GM18907 (cell line): ENCODE results near the gene ADGRE3.

Source experiments
- ATAC-seq: cut with Tn5 transposase; IDR thresholded peaks from one replicate; pipeline ENCODE4 v1.9.1; 2021; ENCODE audit warnings: mild to moderate bottlenecking, moderate library complexity; ENCODE audit not compliant: unreplicated experiment

The ADGRE3 gene, protein sequence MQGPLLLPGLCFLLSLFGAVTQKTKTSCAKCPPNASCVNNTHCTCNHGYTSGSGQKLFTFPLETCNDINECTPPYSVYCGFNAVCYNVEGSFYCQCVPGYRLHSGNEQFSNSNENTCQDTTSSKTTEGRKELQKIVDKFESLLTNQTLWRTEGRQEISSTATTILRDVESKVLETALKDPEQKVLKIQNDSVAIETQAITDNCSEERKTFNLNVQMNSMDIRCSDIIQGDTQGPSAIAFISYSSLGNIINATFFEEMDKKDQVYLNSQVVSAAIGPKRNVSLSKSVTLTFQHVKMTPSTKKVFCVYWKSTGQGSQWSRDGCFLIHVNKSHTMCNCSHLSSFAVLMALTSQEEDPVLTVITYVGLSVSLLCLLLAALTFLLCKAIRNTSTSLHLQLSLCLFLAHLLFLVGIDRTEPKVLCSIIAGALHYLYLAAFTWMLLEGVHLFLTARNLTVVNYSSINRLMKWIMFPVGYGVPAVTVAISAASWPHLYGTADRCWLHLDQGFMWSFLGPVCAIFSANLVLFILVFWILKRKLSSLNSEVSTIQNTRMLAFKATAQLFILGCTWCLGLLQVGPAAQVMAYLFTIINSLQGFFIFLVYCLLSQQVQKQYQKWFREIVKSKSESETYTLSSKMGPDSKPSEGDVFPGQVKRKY

DNA sequence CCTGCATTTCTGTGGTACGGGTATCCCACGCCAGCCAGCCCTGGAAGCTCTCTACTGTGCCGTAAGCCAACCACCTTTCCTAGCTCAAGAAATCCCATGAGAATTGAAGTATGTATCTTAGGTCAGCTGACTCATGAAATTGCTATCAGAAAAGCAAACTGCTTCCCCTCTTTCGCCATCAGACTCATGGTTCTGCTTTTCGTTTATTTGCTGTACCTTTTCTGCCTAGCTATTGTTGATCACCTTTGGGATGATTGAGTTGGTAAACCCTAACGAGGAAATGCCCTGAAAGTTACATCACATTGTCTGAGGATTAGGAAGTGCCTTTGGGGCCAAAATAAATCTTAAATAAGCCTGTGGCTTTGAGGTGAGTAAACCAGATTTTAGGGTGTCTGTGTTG, at the start of gene ADGRE3:
ADGRE3 (minus strand) TSS at position 81 of the 400 bp plus-strand sequence; CDS start at position 7, 74 bp downstream.
- ATAC-seq = no peak

DNA sequence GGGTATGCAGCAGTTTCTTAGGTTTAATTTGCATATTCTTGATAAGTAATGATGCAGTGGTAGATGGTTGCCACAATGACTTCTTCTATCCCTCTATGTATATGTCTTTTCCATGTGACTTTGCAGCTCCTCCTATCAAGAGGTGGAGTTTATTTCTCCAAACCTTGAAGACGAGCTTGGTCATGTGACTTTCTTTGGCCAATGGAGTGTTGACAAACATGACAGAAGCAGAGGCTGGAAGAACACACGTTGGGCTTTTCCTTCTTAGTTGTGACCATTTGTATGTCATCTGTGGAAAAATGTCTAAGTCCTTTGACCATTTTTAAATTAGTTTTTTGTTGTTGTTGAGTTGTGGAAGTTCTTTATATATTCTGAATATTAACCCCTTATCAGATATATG, 47.5 kb upstream of the ADGRE3 start:
- no peak for ATAC-seq

DNA sequence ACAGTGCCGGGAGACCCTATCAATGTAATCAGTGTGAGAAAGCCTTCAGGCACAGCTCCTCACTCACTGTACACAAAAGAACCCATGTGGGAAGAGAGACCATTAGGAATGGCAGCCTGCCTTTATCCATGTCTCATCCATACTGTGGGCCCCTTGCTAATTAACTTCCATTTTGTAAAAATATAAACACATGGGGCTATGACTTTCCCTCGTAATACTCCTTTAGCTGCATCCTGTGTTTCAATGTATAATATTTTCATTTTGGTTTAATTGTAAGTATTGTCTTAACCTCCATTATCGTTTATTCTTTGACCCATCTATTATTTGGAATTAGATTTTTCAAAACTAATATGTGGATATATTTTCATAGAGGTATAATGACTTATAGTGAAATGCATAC, 44.5 kb upstream of the ADGRE3 start:
- no peak for ATAC-seq

DNA sequence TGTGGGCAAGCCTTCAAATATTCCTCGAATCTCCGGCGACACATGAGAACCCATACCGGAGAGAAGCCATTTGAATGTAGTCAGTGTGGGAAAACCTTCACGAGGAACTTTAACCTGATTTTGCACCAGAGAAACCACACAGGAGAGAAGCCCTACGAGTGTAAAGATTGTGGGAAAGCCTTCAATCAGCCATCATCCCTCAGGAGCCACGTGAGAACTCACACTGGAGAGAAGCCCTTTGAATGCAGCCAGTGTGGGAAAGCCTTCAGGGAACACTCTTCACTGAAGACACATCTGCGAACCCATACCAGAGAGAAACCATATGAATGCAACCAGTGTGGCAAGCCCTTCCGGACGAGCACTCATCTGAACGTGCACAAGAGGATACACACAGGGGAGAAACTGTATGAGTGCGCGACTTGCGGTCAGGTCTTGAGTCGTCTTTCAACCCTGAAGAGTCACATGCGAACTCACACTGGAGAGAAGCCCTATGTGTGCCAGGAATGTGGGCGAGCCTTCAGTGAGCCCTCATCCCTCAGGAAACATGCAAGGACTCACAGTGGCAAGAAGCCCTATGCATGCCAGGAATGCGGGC, 44.0 kb upstream of the ADGRE3 start:
- no peak for ATAC-seq

DNA sequence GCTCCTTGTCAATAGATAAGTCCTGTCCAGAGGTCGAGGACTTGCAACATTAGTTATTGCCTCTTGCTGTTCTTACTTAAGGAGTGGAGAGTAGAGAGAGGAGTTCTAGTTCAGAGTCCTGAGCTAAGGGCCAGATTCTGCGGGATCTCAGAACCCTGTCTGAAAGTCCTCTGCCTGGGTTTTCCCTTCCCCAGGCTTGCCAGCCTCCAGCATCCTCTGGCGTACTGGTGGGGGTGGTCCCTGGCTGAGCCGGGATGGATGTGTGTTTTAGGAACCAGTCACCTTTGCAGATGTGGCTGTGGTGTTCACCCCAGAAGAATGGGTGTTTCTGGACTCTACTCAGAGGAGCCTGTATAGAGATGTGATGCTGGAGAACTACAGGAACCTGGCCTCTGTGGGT, 41.2 kb upstream of the ADGRE3 start:
- ATAC-seq = no peak

DNA sequence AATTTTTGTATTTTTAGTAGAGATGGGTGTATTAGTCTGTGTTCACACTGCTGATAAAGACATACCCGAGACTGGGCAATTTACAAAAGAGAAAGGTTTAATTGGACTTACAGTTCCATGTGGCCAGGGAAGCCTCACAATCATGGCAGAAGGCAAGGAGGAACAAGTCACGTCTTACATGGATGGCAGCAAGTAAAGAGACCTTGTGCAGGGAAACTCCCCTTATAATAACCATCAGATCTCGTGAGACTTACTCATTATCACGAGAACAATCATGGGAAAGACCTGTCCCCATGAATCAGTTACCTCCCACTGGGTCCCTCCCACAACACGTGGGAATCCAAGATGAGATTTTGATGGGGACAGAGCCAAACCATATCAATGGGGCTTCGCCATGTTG, 29.8 kb upstream of the ADGRE3 start:
- no peak for ATAC-seq

DNA sequence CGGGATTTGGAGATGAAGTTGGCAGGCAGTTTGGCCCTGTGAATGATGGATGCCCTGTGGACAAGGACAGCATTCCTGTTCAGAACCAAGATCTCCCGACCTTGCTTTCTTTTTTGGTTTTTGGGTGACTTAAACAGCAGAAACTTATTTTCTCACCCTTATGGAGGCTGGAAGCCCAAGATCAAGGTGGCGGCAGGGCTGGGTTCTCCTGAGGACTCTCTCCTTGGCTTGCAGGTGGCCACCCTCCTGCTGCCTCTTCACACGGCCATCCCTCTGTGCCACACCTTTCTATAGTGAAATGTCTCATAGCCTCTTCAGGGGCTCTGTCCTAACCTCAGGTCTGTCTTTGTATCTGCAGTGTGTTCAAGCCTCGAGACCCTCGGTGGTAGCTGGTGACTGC, 29.2 kb upstream of the ADGRE3 start:
- ATAC-seq = no peak

DNA sequence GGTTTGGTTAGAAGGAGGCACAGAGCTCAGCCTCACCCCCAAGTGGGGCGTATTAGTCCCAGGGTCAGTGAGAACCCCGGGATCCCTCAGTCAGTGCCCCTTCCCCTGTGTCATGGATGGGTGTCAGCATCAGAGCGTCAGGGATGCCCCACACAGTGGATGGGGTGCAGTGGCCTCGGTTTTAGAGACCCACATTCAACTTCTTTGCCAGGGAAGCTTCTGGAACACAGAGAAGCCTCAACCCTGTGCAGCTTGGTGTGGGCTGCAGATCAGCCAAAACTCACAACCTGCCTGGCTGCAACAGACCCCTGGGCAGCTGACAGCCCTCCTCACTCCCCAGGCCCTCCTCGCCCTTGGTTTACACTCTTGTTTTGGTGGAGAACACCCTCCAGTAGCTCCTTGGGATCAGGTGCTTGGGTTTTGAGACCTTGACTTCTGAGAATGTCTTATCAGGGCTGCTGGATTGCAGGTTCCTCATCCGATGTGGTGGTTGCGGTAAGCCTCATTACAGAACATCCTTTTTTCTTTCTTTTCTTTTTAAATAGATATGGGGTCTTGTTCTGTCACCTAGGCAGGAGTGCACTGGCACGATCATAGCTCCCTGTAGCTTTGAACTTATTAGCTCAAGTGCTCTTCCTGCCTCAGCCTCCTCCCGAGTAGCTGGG, 26.2 kb upstream of the ADGRE3 start:
- no peak for ATAC-seq

DNA sequence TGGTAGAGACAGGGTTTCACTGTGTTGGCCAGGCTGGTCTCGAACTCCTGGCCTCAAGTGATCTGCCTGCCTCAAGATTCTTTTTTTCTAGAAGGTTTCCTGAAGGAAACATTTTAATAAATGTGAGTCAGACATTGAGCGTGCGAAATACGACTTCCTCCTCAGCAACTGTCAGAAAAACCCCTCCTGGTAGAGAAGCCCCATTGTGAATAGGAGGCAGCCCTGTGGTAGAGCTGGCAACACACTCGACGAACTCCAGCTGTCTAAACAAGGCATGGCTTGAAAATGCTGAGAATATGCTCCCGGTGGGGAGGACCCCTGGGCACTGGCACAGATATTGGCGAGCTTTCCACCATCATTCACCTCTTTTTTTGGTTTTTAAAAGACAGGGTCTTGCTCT, 25.0 kb upstream of the ADGRE3 start:
- no peak for ATAC-seq

DNA sequence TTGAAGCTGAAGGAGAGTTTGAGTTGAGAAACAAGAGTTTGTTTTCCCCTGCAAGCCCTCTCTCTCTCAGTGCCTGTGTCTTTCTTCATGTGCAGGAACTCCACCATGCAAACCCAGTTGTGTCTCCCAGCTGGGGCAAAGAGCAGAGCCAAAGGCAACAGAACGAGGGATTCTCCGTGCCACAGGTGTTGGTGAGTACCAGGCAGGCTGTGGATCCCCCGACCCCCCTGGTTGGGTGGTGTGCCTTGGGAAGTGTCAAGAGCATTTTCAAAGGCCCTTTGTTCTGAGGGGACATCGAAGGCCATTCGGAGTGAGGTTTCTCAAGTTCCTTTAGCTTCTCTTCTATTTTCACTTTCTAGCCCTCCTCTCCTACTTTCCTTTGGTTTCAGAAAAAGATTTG, 20.8 kb upstream of the ADGRE3 start:
- ATAC-seq = no peak

DNA sequence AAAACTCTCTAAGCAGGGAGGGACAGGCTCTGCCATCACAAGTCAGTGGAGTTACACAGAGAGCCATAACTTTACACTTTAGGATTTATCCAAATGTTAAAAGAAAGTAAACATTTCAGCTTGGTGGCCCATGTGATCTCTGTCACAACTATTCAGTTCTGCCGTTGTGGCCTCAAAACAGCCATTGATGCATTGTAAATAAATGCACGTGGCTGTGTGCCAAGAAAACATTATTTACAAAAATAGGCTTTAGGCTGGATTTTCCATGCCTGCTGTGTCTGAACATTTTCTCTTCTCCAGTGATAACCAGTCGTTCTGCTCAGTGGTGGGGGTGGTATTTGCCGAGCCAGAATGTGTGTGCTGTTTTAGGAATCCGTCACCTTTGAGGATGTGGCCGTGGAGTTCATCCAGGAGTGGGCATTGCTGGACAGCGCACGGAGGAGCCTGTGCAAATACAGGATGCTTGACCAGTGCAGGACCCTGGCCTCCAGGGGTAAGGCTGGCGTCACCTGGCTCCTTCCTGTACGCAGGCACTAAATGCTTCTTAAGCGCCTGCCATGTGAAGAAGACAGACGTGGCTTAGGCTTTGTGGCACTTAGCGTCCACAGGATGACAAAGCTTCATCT, 20.1 kb upstream of the ADGRE3 start:
- no peak for ATAC-seq

DNA sequence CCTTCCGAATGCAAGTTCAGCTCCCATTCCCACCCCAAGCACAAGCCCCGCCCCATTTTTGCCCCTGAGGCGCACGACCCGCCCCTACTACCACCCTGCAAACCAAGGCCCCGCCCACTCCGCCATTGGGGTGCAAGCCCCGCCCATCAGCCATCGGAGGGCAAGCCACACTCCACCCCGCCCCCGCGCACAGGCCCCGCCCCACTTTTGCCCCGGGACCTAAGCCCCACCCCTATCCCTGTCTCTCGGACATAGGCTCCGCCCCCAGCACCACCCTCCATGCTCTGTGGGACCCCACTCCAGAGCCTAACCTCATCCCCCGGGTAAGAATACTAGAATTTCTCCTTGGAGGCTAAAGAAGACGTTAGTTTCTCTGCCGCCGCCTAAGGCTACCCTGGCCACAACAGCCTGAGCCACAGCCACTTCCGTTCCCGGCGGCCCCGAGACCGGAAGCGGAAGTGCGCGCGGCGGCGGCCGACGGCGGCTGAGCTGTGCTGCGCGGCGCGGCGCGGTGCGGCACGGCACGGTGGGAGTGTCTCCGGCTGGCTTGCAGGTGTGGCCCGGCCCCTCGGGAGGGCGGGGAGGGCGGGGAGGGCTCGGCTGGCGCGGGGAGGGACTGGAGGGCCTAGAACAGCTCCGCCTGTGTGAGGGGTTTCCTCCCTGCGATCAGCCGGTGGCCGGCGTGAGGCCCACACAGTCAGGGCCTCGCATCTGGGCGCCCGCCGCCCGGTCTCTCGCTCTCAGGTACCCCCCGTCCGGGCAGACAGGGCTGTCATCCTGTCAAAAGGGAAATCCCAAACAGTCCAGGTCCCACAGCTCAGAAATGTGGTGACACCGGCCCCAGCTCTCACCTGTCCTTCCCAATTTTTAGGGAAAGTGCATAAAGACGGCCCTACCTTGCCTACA, 15.2 kb upstream of the ADGRE3 start, which contains the start of gene ZNF333:
ZNF333 (plus strand) TSS at position 451 of the 906 bp plus-strand sequence. CDS start 3,444 bp downstream, outside the sequence.
- peak; percentile 85 for ATAC-seq

DNA sequence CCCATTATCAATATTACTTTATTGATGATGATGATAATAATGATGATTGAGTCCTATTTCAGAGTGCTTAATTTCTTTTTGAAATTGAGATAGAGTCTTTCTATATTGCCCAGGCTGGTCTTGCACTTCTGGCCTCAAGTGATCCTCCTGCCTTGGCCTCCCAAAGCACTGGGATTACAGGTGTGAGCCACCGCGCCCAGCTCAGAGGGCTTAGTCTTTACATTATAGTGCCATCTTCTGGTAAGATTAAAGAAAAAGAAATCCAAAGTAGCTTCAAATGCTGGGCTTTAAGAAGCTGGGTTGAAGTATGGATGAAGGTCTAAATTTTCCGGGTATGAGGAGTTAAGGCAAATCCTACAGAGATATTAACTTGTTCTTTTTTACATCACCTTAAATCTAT, 11.8 kb upstream of the ADGRE3 start:
- ATAC-seq = no peak

DNA sequence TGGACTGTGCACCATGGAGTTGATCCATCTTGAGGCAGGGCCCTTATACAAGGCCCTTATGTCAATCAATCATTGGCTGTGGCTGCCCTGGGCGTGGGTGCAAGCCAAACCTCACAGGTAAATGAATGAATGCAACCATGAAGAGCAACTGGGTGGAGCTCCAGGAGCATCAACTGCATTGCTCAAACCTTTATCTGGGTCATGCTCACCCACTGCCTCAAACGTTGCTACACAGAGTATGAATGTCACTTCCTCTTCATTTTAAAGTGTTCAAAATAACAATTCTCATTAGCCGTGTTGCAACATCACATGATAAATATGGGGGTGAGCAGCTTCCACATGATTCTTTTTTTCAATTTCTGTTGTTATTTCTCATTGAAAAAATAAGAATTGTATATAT, 8.8 kb upstream of the ADGRE3 start:
- ATAC-seq = no peak

DNA sequence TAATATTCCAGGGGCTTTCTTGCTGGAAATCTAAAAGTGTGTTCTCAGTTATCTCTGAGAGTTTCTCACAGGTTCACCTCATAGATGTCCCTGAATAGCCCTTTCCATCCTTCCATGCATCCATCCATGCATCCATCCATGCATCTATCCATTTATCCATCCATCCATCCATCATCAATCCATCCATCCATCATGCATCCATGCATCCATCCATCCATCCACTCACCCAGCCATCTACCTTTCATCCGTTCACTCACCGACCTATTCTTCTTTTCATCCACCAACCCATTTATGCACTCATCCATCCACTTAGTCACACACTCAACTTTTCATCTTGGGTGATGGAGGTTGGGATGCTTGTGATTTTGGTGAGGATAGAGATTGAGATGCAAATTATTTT, 7.4 kb upstream of the ADGRE3 start:
- no peak for ATAC-seq

DNA sequence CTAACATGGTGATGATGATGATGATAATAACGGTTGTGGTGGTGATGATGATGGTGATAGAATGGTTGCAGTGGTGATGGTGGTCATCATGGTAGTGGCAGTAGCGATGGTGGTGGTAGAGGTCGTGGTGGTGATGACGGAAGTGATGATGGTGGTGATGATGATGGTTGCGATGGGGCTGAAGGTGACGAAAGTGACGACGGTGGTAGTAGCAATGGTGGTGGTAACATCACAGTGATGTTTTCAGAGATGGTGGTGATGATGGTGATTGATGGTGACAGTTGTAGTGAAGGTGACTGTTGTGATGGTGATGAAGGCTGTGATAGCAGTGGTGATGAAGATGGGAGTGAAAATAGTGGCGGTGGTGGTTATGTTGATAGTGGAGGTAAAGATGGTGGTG, 3.6 kb upstream of the ADGRE3 start:
- ATAC-seq = no peak

DNA sequence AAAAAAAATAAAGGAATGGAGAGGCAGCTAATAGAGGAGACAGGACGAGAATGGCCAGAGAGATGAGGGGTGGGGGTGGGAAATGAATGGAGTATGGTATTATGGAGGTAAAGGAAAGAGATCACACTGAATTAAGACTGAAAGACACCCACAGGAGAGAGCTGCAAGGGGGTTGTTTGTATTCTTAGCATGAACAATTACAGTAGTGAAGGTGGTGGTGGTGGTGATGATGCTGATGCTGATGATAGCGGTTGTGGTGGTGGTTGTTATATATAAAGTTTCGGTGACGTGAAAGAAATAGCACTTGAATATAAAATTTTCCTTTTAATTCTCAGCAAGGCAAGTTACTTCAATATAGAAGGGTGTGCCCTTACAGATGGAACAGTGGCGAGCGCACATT, 2.8 kb upstream of the ADGRE3 start:
- no peak for ATAC-seq

DNA sequence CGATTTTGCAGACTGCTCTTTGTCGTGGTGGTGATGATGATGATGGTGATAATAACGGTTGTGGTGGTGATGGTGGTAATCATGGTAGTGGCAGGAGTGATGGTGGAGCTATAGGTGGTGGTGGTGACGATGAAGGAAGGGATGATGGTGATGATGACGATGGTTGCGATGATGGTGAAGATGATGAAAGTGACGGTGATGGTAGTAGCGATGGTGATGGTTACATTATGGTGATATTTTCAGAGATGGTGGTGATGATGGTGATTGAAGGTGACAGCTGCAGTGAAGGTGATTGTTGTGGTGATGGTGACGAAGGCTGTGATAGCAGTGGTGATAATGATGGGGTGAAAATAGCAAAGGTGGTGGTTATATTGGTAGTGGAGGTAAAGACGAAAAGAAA, 2.1 kb upstream of the ADGRE3 start:
- ATAC-seq = no peak

DNA sequence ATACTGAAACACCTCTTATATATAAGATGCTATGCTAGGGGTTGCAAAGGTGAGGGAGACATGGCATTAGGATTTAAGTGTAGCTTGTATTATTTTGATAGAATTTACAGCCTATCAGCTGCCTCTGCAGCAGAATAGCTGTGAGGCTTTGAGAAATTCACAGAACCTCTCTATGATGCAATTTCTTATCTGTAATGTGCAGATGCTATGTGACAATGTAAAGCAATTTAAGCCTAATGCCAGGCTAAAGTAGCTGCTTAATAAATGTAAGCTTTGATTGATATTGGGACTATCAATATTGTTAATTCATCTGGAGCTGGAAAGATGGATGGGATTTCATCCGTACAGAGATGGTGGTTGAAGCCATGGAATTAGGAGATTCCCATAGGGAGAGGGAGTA, 1.6 kb downstream of the ADGRE3 start:
- ATAC-seq = no peak
